Osteoblast (primary cell): Measurements from ENCODE around the gene SBF1. TPM values are rescaled to one million over a fixed set of nuclear protein-coding genes. Genes with fewer than 3 reads are reported as not detected.

Experiments used
- DNase-seq: peaks from one replicate; pipeline ENCODE4 v3.0.0; 2011; ENCODE audit warnings: low spot score, mixed read lengths; ENCODE audit not compliant: insufficient read length; ENCODE audit errors: missing footprints
- H2AFZ ChIP-seq: 2 replicates; pipeline ENCODE4 v1.6.0; 2011; ENCODE audit warnings: mild to moderate bottlenecking, low read length
- H3K27ac ChIP-seq: 2 replicates; pipeline ENCODE4 v1.5.1; 2011; ENCODE audit warnings: mild to moderate bottlenecking, low read depth, low read length, moderate library complexity
- H3K27me3 ChIP-seq: 2 replicates; pipeline ENCODE4 v1.6.0; 2012; ENCODE audit warnings: mild to moderate bottlenecking, control low read depth, inconsistent platforms, low read length, moderate library complexity; ENCODE audit not compliant: insufficient read depth
- H3K36me3 ChIP-seq: 2 replicates; pipeline ENCODE4 v1.5.1; 2011; ENCODE audit warnings: mild to moderate bottlenecking, low read length, control low read depth, moderate library complexity; ENCODE audit not compliant: insufficient read depth
- H3K4me1 ChIP-seq: 2 replicates; pipeline ENCODE4 v1.5.1; 2011; ENCODE audit warnings: mild to moderate bottlenecking, low read length, control low read depth, moderate library complexity; ENCODE audit not compliant: insufficient read depth
- H3K4me2 ChIP-seq: 2 replicates; pipeline ENCODE4 v1.6.0; 2011; ENCODE audit warnings: mild to moderate bottlenecking, low read length; ENCODE audit not compliant: insufficient read depth
- H3K4me3 ChIP-seq: fragments of 200-600 bp; sonication (generic); 3 replicates; pipeline ENCODE4 v1.5.1; 2012; ENCODE audit warnings: mild to moderate bottlenecking, low read length, inconsistent platforms; ENCODE audit not compliant: insufficient read depth
- H3K79me2 ChIP-seq: 2 replicates; pipeline ENCODE4 v1.6.0; 2012; ENCODE audit warnings: mild to moderate bottlenecking, low read length, control low read depth, inconsistent platforms; ENCODE audit not compliant: insufficient read depth
- H3K9me3 ChIP-seq: 2 replicates; pipeline ENCODE4 v1.5.1; 2011; ENCODE audit warnings: low read depth, low read length, control low read depth
- H4K20me1 ChIP-seq: 2 replicates; pipeline ENCODE4 v1.6.0; 2012; ENCODE audit warnings: mild to moderate bottlenecking, low read length, control low read depth; ENCODE audit not compliant: insufficient read depth
- total RNA-seq: library from RNA; depleted of rRNA; stranded (reverse); fragments of >200 nt; gene quantifications from 2 replicates; pipeline ENCODE4 v1.2.3, GENCODE V29; 2012
- TF ChIP-seq, protein P1 (sequence below): IDR thresholded peaks from 2 replicates; pipeline ENCODE4 v1.5.1; 2011; ENCODE audit warnings: mild to moderate bottlenecking, low read depth, low read length, moderate library complexity; ENCODE audit errors: extremely low read depth

SBF1 gene
- total RNA-seq, 1 donor: 93.0 TPM

DNA sequence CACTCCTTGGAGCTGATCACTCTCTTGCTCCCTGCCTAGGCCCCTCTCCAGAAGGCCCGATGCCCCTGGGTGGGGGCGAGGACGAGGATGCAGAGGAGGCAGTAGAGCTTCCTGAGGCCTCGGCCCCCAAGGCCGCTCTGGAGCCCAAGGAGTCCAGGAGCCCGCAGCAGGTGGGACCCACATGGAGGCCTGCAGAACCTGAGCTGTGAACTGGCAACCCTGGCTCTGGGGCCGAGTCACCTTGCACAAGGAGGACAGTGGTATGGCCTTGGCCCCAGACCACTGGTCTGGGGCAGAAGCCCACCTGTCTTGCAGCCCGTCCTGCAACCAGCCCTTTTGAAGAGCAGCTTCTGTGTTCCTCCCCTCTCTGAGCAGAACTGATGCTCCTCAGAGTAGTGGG is 44.3 kb upstream of the SBF1 start:
- H3K4me1 ChIP-seq: peaks cover 1% of the 10 kb centered on the region
- H3K79me2 ChIP-seq: peaks cover 53% of the 10 kb centered on the region
- H3K27ac ChIP-seq: no peak overlapping the region
- H3K4me2 ChIP-seq: no peak overlapping the region
- peaks cover 15% of the 10 kb centered on the region for H4K20me1 ChIP-seq
- peak; percentile 37 for DNase-seq
- H2AFZ ChIP-seq: no peak overlapping the region
- TF ChIP-seq, protein P1, sequence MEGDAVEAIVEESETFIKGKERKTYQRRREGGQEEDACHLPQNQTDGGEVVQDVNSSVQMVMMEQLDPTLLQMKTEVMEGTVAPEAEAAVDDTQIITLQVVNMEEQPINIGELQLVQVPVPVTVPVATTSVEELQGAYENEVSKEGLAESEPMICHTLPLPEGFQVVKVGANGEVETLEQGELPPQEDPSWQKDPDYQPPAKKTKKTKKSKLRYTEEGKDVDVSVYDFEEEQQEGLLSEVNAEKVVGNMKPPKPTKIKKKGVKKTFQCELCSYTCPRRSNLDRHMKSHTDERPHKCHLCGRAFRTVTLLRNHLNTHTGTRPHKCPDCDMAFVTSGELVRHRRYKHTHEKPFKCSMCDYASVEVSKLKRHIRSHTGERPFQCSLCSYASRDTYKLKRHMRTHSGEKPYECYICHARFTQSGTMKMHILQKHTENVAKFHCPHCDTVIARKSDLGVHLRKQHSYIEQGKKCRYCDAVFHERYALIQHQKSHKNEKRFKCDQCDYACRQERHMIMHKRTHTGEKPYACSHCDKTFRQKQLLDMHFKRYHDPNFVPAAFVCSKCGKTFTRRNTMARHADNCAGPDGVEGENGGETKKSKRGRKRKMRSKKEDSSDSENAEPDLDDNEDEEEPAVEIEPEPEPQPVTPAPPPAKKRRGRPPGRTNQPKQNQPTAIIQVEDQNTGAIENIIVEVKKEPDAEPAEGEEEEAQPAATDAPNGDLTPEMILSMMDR: no peak
- peaks cover 32% of the 10 kb centered on the region for H3K36me3 ChIP-seq
- no peak overlapping the region for H3K4me3 ChIP-seq
- H3K9me3 ChIP-seq: no peaks in the 10 kb centered on the region
- no peaks in the 10 kb centered on the region for H3K27me3 ChIP-seq

DNA sequence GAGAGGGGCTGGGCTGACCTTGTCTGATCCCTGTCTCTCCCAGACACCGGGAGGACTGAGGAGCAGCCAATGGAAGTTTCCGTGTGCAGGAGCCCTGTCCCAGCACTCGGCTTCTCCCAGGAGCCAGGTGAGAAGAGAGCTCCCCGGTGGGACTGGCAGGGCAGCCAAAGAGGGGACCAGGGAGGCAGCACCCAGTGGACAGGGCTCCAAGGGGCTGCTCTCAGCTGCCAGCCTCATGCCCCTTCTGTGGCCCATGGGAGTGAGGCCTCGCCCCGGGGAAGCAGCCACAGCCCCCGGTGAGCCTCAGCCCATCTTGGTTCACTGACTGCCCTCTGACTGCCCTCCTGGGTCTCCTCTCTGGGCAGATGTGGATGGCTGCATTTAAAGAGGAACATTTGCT is 43.8 kb upstream of the SBF1 start:
- peaks cover 53% of the 10 kb centered on the region for H3K79me2 ChIP-seq

DNA sequence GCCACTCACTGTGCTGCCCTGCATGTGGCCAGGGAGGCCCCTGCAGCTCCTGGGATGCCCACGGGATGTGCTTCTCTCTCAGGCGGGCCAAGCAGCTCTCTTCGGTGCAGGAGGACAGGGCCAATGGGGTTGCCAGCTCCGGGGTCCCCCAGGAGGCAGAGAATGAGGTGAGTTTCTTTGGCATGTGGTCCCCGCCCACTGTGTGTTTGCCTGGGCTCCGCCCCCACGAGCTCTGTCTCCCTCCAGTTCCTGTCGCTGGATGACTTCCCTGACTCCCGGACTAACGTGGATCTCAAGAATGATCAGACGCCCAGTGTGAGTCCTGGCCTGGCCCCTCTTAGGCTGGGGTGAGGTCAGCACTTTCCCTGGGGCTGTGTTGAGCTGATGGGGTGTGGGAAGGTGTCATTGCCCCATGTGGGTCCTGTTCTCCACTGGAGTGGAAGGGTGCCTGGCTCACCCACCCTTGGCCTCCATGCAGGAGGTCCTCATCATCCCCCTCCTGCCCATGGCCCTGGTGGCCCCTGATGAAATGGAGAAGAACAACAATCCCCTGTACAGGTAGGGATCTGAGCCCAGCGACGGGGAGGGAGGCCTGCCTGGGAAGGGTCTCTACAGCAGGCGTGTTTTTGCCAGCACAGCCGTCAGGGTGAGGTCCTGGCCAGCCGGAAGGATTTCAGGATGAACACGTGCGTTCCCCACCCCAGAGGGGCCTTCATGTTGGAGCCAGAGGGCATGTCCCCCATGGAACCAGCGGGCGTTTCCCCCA is 42.8 kb upstream of the SBF1 start:
- peaks cover 19% of the 10 kb centered on the region for H3K36me3 ChIP-seq
- no peaks in the 10 kb centered on the region for H3K27me3 ChIP-seq
- no peak overlapping the region for H3K4me3 ChIP-seq
- TF ChIP-seq, protein P1: no peak
- no peak overlapping the region for H3K4me2 ChIP-seq
- no peaks in the 10 kb centered on the region for H3K9me3 ChIP-seq
- DNase-seq: peak; percentile 55
- H4K20me1 ChIP-seq: peaks cover 2% of the 10 kb centered on the region
- H3K27ac ChIP-seq: no peak overlapping the region
- peaks cover 53% of the 10 kb centered on the region for H3K79me2 ChIP-seq
- H3K4me1 ChIP-seq: no peaks in the 10 kb centered on the region
- H2AFZ ChIP-seq: no peak overlapping the region

More for the DNA sequence above, 43.8 kb upstream of the SBF1 start:
- Histone ChIP-seq H2AFZ (no peak overlapping the region), H3K27me3 (no peaks in the 10 kb centered on the region), H3K4me1 (no peaks in the 10 kb centered on the region), H3K4me3 (no peak overlapping the region), H3K36me3 (peaks cover 28% of the 10 kb centered on the region), H3K9me3 (no peaks in the 10 kb centered on the region), H3K4me2 (no peak overlapping the region), H4K20me1 (peaks cover 10% of the 10 kb centered on the region), H3K27ac (no peak overlapping the region)
- TF ChIP-seq, protein P1: no peak
- no peak for DNase-seq

DNA sequence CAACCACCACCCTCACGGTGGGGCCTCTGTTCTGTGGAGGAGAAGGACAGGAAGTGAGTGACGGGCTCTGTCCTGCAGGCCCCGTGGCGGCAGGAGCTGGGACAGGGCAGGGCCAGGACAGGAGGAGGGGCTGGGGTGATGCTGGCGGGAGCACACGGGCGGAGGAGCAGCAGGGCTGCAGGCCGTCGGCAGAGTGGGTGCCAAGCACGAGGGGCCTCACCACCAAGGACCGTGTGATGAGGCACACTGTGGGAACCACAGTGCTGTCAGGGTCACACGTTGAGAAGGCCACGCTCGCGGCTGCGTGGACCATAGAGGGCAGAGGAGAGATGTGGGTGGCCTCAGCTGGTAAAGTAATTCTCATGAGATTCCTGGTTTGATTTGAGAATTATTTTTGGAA is 42.1 kb upstream of the SBF1 start:
- TF ChIP-seq, protein P1: no peak
- Histone ChIP-seq H3K4me2 (no peak overlapping the region), H3K9me3 (no peaks in the 10 kb centered on the region), H3K79me2 (peaks cover 53% of the 10 kb centered on the region), H3K4me1 (no peaks in the 10 kb centered on the region), H3K36me3 (peaks cover 17% of the 10 kb centered on the region), H3K27me3 (no peaks in the 10 kb centered on the region), H3K4me3 (no peak overlapping the region), H3K27ac (no peak overlapping the region), H2AFZ (no peak overlapping the region), H4K20me1 (peaks cover 2% of the 10 kb centered on the region)
- peak; percentile 72 for DNase-seq
